Measurements from ENCODE around the gene ZNG1B. TPM values are rescaled to one million over a fixed set of nuclear protein-coding genes. Genes with fewer than 3 reads are reported as not detected.
A peak's percentile ranks its signal among the peaks of the same experiment; 100 is the strongest.
"Not testable (repeated sequence)": the region's sequence is repeated elsewhere in the genome, so short reads cannot be mapped to it uniquely, and the experiment has no call there.

The ZNG1B gene
- total and polyA plus RNA-seq, 2 donors (not counting 1 experiment from before 2014, with no cell fraction given), result 23.9 to 36.8 TPM

DNA sequence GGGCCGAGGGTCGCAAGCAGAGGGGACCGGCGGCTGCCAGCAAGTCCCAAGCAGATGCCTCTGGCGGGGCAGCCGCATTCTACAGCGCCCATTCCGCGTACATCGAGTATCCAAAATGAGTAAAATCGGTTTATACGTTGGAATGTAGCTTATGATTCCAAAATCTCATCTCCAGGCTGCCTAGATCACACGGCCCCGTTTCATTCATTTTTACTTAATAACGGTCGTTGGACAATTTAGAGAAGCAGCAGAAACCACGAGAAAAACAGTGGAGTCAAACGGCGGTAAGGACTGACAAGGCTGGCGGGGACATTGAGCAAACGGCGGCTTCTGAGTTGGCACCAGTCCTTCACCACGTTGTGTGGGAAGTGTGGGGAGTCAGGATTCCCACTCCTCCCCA, 66.6 kb downstream of the ZNG1B start:
- H3K4me3 ChIP-seq (replicated peaks in 1 of 4; ENCODE audit: control extremely low read depth in 1 of 4, insufficient read depth in 1 of 4, low read depth in 3 of 4, low read length in 4 of 4); H3K4me2 ChIP-seq (ENCODE audit: extremely low read depth, insufficient read depth, low read length); H3K9ac ChIP-seq (ENCODE audit: insufficient read depth, low read length); H3K79me2 ChIP-seq (ENCODE audit: control insufficient read depth, insufficient read depth, low read length); H4K20me1 ChIP-seq (ENCODE audit: control insufficient read depth, extremely low read depth, insufficient read depth, low read length); H3K27ac ChIP-seq (ENCODE audit: insufficient read depth, low read length); H2AFZ ChIP-seq (ENCODE audit: low read length); H3K9me3 ChIP-seq (ENCODE audit: control insufficient read depth, insufficient read depth, low read depth, low read length); H3K4me1 ChIP-seq (ENCODE audit: control insufficient read depth, extremely low read depth, insufficient read depth, low read length); H3K36me3 ChIP-seq (ENCODE audit: control insufficient read depth, insufficient read depth, low read length); DNase-seq (ENCODE audit: low read depth in 2 of 2): not testable (repeated sequence)
- peak; percentile 28 for TF ChIP-seq EZH2 (IDR thresholded peaks at IDR 0.05; ENCODE audit: low read length, missing control alignments)
- peaks cover 25% of the 10 kb centered on the region for H3K27me3 ChIP-seq (ENCODE audit: control insufficient read depth, insufficient read depth, low read length)

DNA sequence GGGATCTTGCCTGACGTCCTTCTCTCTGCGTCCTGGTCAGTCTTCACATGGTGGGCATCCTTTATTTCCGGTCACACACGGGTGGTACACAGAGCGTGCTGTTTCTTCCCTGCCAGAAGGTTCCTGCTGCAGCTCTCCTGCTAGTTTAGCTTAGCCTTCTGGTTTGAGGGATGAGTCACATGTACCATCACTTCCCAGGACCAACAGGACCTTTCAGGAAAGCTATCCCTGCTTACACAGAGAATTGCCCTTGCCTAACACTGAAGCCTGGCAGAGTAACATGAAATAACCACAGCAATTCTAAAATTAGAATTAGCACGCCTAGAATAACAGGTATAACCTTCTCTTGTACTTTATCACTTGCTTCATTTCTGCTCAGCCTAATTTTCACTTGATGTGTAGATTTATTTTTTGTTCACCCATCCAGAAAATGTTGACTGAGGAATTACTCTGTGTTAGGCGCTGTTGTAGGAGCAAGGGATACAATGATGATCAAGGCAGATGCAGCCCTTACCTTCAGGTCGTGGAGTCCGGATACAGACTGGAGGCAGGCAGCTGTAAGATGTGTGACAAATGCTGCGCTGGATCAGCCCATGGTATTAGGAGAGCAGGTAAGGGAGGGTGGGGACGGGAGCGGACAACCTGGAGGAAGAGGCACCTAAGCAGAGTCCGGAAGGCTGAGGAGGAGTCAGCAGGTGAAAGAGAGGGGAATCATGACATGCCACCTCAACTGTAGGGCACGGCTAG, 70.1 kb downstream of the ZNG1B start:
- not testable (repeated sequence) for H3K36me3 ChIP-seq (ENCODE audit: control insufficient read depth, insufficient read depth, low read length); H3K4me1 ChIP-seq (ENCODE audit: control insufficient read depth, extremely low read depth, insufficient read depth, low read length); H3K9ac ChIP-seq (ENCODE audit: insufficient read depth, low read length); H3K9me3 ChIP-seq (ENCODE audit: control insufficient read depth, insufficient read depth, low read depth, low read length); DNase-seq (ENCODE audit: low read depth in 2 of 2); H3K4me2 ChIP-seq (ENCODE audit: extremely low read depth, insufficient read depth, low read length); H3K79me2 ChIP-seq (ENCODE audit: control insufficient read depth, insufficient read depth, low read length); H3K27ac ChIP-seq (ENCODE audit: insufficient read depth, low read length); H3K4me3 ChIP-seq (replicated peaks in 1 of 4; ENCODE audit: control extremely low read depth in 1 of 4, insufficient read depth in 1 of 4, low read depth in 3 of 4, low read length in 4 of 4); H2AFZ ChIP-seq (ENCODE audit: low read length); H4K20me1 ChIP-seq (ENCODE audit: control insufficient read depth, extremely low read depth, insufficient read depth, low read length)
- H3K27me3 ChIP-seq (ENCODE audit: control insufficient read depth, insufficient read depth, low read length), result peaks cover 15% of the 10 kb centered on the region

DNA sequence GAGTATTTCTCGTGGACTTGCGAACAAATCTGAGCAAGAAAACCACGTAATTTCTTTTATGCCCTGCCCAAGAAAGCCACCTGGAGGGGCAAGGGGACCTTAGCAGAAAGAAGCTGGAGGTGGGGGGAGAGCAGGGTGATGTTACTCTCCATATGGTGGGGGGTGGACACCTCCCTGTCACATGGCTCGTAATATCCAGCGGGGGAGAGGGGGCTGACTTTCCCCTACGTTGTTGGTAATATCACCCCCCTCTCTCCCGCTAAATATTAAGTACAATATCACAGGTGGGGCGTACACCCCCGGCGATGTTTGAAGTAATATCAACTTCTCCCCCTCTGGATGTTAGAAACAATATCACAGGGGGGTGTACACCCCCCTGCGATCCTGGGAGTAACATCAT, 70.7 kb downstream of the ZNG1B start:
- H3K9me3 ChIP-seq (ENCODE audit: control insufficient read depth, insufficient read depth, low read depth, low read length); H3K27ac ChIP-seq (ENCODE audit: insufficient read depth, low read length); H2AFZ ChIP-seq (ENCODE audit: low read length); H3K27me3 ChIP-seq (ENCODE audit: control insufficient read depth, insufficient read depth, low read length); H3K79me2 ChIP-seq (ENCODE audit: control insufficient read depth, insufficient read depth, low read length); H3K4me2 ChIP-seq (ENCODE audit: extremely low read depth, insufficient read depth, low read length); H3K9ac ChIP-seq (ENCODE audit: insufficient read depth, low read length); H3K4me3 ChIP-seq (replicated peaks in 1 of 4; ENCODE audit: control extremely low read depth in 1 of 4, insufficient read depth in 1 of 4, low read depth in 3 of 4, low read length in 4 of 4); DNase-seq (ENCODE audit: low read depth in 2 of 2); H4K20me1 ChIP-seq (ENCODE audit: control insufficient read depth, extremely low read depth, insufficient read depth, low read length); H3K4me1 ChIP-seq (ENCODE audit: control insufficient read depth, extremely low read depth, insufficient read depth, low read length); H3K36me3 ChIP-seq (ENCODE audit: control insufficient read depth, insufficient read depth, low read length): not testable (repeated sequence)

DNA sequence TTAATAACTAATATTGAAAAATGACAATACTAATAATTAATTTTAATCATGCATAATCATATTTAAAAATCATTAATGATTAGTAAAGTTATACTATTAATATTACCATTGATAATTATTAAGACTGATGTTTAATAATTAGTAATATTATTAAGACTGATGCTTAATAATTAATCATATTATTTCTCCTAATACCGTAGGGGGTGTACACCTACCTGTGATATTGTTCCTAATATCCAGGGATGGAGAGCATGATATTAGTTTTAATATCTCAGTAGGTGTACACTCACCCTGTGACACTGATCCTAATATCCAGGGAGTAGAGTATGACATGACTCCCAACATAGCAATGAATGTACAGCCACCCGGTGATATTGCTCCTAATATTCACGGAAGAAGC, 73.4 kb downstream of the ZNG1B start:
- not testable (repeated sequence) for H3K4me3 ChIP-seq (replicated peaks in 1 of 4; ENCODE audit: control extremely low read depth in 1 of 4, insufficient read depth in 1 of 4, low read depth in 3 of 4, low read length in 4 of 4); H3K4me2 ChIP-seq (ENCODE audit: extremely low read depth, insufficient read depth, low read length); H3K79me2 ChIP-seq (ENCODE audit: control insufficient read depth, insufficient read depth, low read length); H4K20me1 ChIP-seq (ENCODE audit: control insufficient read depth, extremely low read depth, insufficient read depth, low read length); H3K9ac ChIP-seq (ENCODE audit: insufficient read depth, low read length); DNase-seq (ENCODE audit: low read depth in 2 of 2); H2AFZ ChIP-seq (ENCODE audit: low read length); H3K9me3 ChIP-seq (ENCODE audit: control insufficient read depth, insufficient read depth, low read depth, low read length); H3K4me1 ChIP-seq (ENCODE audit: control insufficient read depth, extremely low read depth, insufficient read depth, low read length); H3K27ac ChIP-seq (ENCODE audit: insufficient read depth, low read length); H3K27me3 ChIP-seq (ENCODE audit: control insufficient read depth, insufficient read depth, low read length); H3K36me3 ChIP-seq (ENCODE audit: control insufficient read depth, insufficient read depth, low read length)

DNA sequence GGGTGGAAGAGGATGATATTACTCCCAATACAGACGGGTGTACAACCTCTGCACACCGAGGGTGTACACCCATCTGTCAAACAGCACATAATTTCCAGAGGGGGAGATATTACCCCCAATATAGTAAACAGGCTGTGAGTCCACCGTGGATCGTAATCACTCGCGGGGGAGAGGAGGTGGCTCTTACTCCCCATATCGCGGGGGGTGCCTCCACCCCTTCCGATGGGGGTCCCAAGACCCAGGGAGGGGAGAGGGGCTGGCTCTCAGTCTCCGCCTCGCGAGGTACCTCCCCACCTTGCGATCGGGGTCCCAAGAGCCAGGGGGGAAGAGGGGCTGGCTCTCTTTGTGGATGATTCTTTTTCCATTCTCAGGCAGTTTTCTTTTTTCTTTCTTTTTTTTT, 74.4 kb downstream of the ZNG1B start:
- not testable (repeated sequence) for H3K4me1 ChIP-seq (ENCODE audit: control insufficient read depth, extremely low read depth, insufficient read depth, low read length); DNase-seq (ENCODE audit: low read depth in 2 of 2); H3K4me2 ChIP-seq (ENCODE audit: extremely low read depth, insufficient read depth, low read length); H3K9me3 ChIP-seq (ENCODE audit: control insufficient read depth, insufficient read depth, low read depth, low read length); H3K4me3 ChIP-seq (replicated peaks in 1 of 4; ENCODE audit: control extremely low read depth in 1 of 4, insufficient read depth in 1 of 4, low read depth in 3 of 4, low read length in 4 of 4); H3K27ac ChIP-seq (ENCODE audit: insufficient read depth, low read length); H4K20me1 ChIP-seq (ENCODE audit: control insufficient read depth, extremely low read depth, insufficient read depth, low read length); H2AFZ ChIP-seq (ENCODE audit: low read length); H3K79me2 ChIP-seq (ENCODE audit: control insufficient read depth, insufficient read depth, low read length); H3K27me3 ChIP-seq (ENCODE audit: control insufficient read depth, insufficient read depth, low read length); H3K36me3 ChIP-seq (ENCODE audit: control insufficient read depth, insufficient read depth, low read length); H3K9ac ChIP-seq (ENCODE audit: insufficient read depth, low read length)

DNA sequence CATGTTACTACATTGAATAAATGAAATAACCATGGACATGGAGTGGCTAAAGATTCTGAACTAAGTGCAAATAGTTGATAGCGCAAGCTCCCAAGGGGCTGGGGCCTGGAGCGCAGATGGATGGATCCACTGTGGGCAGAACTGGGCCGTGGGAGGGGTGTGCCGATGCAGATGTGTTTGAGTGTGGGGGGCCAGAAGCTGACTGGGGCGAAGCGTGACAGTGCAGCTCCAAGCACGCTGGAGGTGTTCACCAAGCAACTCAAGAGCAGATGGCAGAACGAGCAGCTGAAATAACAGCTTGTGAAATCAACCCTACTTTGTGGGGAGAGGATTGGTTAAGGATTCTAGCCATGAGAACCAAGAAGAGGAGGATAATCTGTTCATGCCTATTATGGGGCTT, 78.0 kb downstream of the ZNG1B start:
- H3K4me3 ChIP-seq (replicated peaks in 1 of 4; ENCODE audit: control extremely low read depth in 1 of 4, insufficient read depth in 1 of 4, low read depth in 3 of 4, low read length in 4 of 4); H3K9ac ChIP-seq (ENCODE audit: insufficient read depth, low read length); DNase-seq (ENCODE audit: low read depth in 2 of 2); H3K36me3 ChIP-seq (ENCODE audit: control insufficient read depth, insufficient read depth, low read length); H3K27ac ChIP-seq (ENCODE audit: insufficient read depth, low read length); H3K79me2 ChIP-seq (ENCODE audit: control insufficient read depth, insufficient read depth, low read length); H3K4me2 ChIP-seq (ENCODE audit: extremely low read depth, insufficient read depth, low read length); H3K4me1 ChIP-seq (ENCODE audit: control insufficient read depth, extremely low read depth, insufficient read depth, low read length); H3K27me3 ChIP-seq (ENCODE audit: control insufficient read depth, insufficient read depth, low read length); H2AFZ ChIP-seq (ENCODE audit: low read length); H4K20me1 ChIP-seq (ENCODE audit: control insufficient read depth, extremely low read depth, insufficient read depth, low read length); H3K9me3 ChIP-seq (ENCODE audit: control insufficient read depth, insufficient read depth, low read depth, low read length): not testable (repeated sequence)

DNA sequence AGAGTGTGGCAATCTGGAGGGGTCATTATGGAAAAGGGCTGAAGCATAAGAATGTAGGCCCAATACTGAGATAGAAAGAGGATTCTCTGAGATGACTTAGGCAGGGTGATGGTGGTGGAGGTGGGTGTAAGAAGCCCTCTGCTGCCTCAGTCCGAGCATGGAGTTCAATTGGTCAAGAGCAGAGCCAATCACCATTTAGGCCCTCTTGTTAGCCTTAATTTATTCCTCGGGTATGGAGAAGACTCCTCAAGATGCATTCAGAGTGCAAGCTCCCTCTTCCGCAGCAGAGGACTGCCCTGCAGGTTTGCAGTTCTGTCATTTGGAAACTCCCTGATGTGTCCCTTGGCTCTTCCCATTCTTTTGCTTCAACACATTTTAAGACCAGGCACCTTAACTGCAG, 78.5 kb downstream of the ZNG1B start:
- H3K9ac ChIP-seq (ENCODE audit: insufficient read depth, low read length); H3K9me3 ChIP-seq (ENCODE audit: control insufficient read depth, insufficient read depth, low read depth, low read length); H3K4me1 ChIP-seq (ENCODE audit: control insufficient read depth, extremely low read depth, insufficient read depth, low read length); H3K27me3 ChIP-seq (ENCODE audit: control insufficient read depth, insufficient read depth, low read length); H2AFZ ChIP-seq (ENCODE audit: low read length); H3K4me2 ChIP-seq (ENCODE audit: extremely low read depth, insufficient read depth, low read length); DNase-seq (ENCODE audit: low read depth in 2 of 2); H3K36me3 ChIP-seq (ENCODE audit: control insufficient read depth, insufficient read depth, low read length); H3K4me3 ChIP-seq (replicated peaks in 1 of 4; ENCODE audit: control extremely low read depth in 1 of 4, insufficient read depth in 1 of 4, low read depth in 3 of 4, low read length in 4 of 4); H4K20me1 ChIP-seq (ENCODE audit: control insufficient read depth, extremely low read depth, insufficient read depth, low read length); H3K27ac ChIP-seq (ENCODE audit: insufficient read depth, low read length); H3K79me2 ChIP-seq (ENCODE audit: control insufficient read depth, insufficient read depth, low read length): not testable (repeated sequence)

All from fibroblast of lung (primary cell).